Right lobe of liver (tissue), 6 donors: Measurements from ENCODE around the gene CACNA2D2. TPM values are rescaled to one million over a fixed set of nuclear protein-coding genes. Genes with fewer than 3 reads are reported as not detected.

Source experiments
- ATAC-seq, 4 donors: fragments of 200-7000 bp; cut with Tn5 transposase; one replicate each; pipeline ENCODE4 v1.9.1; 2020; ENCODE audit warnings: mild to moderate bottlenecking in 4 of 4, moderate library complexity in 4 of 4
- DNase-seq, 3 donors: peaks; one replicate each; pipeline ENCODE4 v3.0.0-alpha.2; 2020
- H3K27ac ChIP-seq, 3 donors: fragments of 200-600 bp; one replicate each; pipeline ENCODE4 v1.8.0; 2022
- H3K27me3 ChIP-seq, 2 donors: fragments of 200-600 bp; one replicate each; pipeline ENCODE4 v1.8.0; 2022
- H3K36me3 ChIP-seq, 4 donors: fragments of 200-600 bp; sonication (generic) in 1 of 4; one replicate each; pipeline versions ENCODE4 v1.5.1 to v1.8.0; 2017 to 2022; ENCODE audit warnings: control low read depth in 1 of 4
- H3K4me1 ChIP-seq, 4 donors: fragments of 200-600 bp; sonication (generic) in 1 of 4; one replicate each; pipeline versions ENCODE4 v1.5.1 to v1.8.0; 2017 to 2022; ENCODE audit warnings: control low read depth in 1 of 4
- H3K4me3 ChIP-seq, 3 donors: fragments of 200-600 bp; one replicate each; pipeline ENCODE4 v1.8.0; 2022
- H3K9me3 ChIP-seq, 4 donors: fragments of 200-600 bp; sonication (generic) in 1 of 4; one replicate each; pipeline versions ENCODE4 v1.5.1 to v1.8.0; 2017 to 2022; ENCODE audit warnings: control low read depth in 1 of 4
- POLR2A ChIP-seq: fragments of 450-650 bp; IDR thresholded peaks from one replicate; pipeline ENCODE4 v1.6.1; 2017; ENCODE audit warnings: antibody characterized with exemption, mild to moderate bottlenecking
- WGBS: methylation state at CpG from one replicate; pipeline ENCODE4 v1.1.6; 2018; ENCODE audit warnings: low coverage, low lambda C conversion rate; ENCODE audit not compliant: insufficient coverage; ENCODE audit errors: missing lambda C conversion rate; 5-methylcytosine and 5-hydroxymethylcytosine counted together
- intact Hi-C, 2 donors: fragments of 100-400 bp; cut with DNase I; formaldehyde crosslinking; loops; one replicate each; pipeline versions ENCODE4 v1.11.2 to v1.14.1; 2022
- total RNA-seq, 6 experiments: library from RNA; depleted of rRNA in 2 of 6; stranded (reverse); fragments of >200 nt in 2 of 6; fragmentation: NEBNext Ultra II Directional in 3 of 6; extraction: Animal tissue kit (Norgen Biotek cat#: 25700) in 3 of 6; gene quantifications; one replicate each; pipeline versions ENCODE4 v1.1.0 to v1.2.4, GENCODE V29; 2016 to 2023
- TF ChIP-seq, protein P1 (sequence below), 4 donors: fragments of 200-600 bp in 3 of 4; fragments of 450-650 bp in 1 of 4; IDR thresholded peaks; one replicate each; pipeline versions ENCODE4 v1.5.1 to v1.8.0; 2016 to 2022; ENCODE audit warnings: antibody characterized with exemption in 4 of 4, mild to moderate bottlenecking in 2 of 4
- donor health status: DM: no; HTN: yes; CAD: no.
- donor health status: DM: no; HTN: no; CAD: no.
- donor health status: DM: no; HTN: no; CAD: no.
- donor health status: DM: no; HTN: yes; CAD: no.
- donor health status: DM: no; HTN: yes; CAD: no.

The CACNA2D2 gene
- total RNA-seq, 6 experiments from 2014 or later: 0.06 to 0.39 (median 0.26) TPM; not detected in 1

DNA sequence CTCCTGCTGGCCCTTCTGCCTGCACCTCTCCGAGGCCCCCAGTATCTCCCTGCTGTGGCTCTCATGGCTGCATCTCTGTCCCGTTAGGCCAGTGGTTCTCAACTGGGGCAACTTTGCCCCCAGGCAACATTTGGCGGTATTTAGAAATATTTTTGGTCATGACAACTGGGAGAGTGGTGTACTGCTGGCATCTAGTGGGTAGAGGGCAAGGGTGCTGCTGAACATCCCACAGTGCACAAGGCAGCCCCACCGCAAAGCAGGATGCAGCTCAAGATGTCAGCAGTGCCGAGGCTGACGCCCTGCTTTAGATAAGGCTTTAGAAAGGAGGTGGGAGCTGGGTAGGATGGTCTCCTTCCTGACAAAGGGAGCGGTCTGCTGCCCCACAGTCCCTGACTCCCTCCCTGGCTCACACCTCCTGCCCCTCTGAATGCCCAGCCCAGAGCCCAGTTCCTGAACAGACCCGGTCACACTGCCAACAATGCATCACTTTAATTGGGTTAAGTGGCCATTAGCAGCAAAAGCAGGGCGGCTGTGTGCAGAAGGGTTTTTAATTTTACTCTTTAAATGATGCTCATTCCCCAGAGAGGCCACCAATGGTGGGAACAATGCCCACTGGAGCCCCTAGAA is 75.3 kb downstream of the CACNA2D2 start:
- no peaks in the 10 kb centered on the region for H3K9me3 ChIP-seq
- ATAC-seq: no peak

DNA sequence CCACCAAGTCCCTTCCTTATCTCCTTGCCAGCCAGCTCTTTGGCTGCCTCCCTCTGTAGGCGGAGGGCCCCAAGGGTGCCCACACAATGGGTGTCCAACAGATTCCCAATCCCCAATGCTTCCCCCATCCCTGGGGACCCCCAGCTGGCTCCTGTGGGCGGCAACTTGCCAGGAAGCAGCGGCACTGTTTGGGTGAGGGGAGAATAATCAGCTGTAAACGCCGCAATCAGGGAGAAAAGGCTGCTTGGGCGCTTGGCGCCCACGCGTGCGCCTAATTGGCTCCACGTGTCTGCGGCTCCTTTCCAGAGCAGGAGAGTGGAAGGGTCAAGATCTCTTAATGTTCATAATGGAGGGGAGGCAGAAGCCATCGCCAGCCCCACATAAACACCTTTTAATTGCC is 76.2 kb downstream of the CACNA2D2 start:
- no peak overlapping the region for H3K4me3 ChIP-seq
- H3K36me3 ChIP-seq: no peaks in the 10 kb centered on the region
- WGBS: 75% methylated on average over 4 of the region's 13 CpGs
- DNase-seq (no peak), ATAC-seq (no peak)
- TF ChIP-seq POLR2A: no peak
- TF ChIP-seq, protein P1, sequence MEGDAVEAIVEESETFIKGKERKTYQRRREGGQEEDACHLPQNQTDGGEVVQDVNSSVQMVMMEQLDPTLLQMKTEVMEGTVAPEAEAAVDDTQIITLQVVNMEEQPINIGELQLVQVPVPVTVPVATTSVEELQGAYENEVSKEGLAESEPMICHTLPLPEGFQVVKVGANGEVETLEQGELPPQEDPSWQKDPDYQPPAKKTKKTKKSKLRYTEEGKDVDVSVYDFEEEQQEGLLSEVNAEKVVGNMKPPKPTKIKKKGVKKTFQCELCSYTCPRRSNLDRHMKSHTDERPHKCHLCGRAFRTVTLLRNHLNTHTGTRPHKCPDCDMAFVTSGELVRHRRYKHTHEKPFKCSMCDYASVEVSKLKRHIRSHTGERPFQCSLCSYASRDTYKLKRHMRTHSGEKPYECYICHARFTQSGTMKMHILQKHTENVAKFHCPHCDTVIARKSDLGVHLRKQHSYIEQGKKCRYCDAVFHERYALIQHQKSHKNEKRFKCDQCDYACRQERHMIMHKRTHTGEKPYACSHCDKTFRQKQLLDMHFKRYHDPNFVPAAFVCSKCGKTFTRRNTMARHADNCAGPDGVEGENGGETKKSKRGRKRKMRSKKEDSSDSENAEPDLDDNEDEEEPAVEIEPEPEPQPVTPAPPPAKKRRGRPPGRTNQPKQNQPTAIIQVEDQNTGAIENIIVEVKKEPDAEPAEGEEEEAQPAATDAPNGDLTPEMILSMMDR (IDR thresholded peaks at IDR 0.05): no peak
- no peak overlapping the region for H3K27ac ChIP-seq
- intact Hi-C loops: no loop called here
- no peaks in the 10 kb centered on the region for H3K4me1 ChIP-seq
- H3K9me3 ChIP-seq: no peaks in the 10 kb centered on the region
- H3K27me3 ChIP-seq: no peaks in the 10 kb centered on the region

More for the DNA sequence above, 75.3 kb downstream of the CACNA2D2 start:
- intact Hi-C loops: no loop called here
- TF ChIP-seq, protein P1 (IDR thresholded peaks at IDR 0.05): no peak
- no peak for TF ChIP-seq POLR2A
- Histone ChIP-seq H3K4me3 (no peak overlapping the region), H3K4me1 (no peaks in the 10 kb centered on the region), H3K36me3 (peaks cover 0 to 1% (median 0%) of the 10 kb centered on the region in 4 donors), H3K27me3 (no peaks in the 10 kb centered on the region), H3K27ac (no peak overlapping the region)
- DNase-seq: no peak
- WGBS: 45% methylated on average over 5 of the region's 9 CpGs

DNA sequence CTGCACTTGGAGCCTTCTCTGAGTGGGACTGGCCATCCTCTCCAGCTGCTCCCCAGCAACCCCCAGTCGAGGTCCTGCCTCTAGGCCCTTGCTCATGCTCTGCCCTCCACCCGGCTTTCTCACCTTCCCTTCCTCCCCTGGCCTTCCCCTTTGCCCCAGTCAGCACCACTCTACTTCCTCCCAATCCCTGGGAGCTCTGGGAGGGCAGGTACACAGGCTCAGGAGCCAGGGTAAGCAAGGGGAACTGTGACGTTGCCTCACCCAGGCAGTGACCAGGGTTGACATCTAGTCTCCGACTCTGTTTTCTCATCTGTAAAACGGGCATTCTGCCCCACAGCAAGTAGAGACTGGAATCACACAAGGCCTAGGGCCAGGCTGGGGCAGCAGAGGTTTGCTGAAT is 77.5 kb downstream of the CACNA2D2 start:
- intact Hi-C loops: no loop called here
- TF ChIP-seq, protein P1 (IDR thresholded peaks at IDR 0.05): no peak
- TF ChIP-seq POLR2A: no peak
- Histone ChIP-seq H3K4me3 (no peak overlapping the region), H3K4me1 (no peaks in the 10 kb centered on the region), H3K27me3 (no peaks in the 10 kb centered on the region), H3K27ac (no peak overlapping the region), H3K36me3 (no peaks in the 10 kb centered on the region), H3K9me3 (no peaks in the 10 kb centered on the region)
- 72% methylated on average over 4 of the region's 5 CpGs for WGBS
- DNase-seq (no peak), ATAC-seq (no peak)

DNA sequence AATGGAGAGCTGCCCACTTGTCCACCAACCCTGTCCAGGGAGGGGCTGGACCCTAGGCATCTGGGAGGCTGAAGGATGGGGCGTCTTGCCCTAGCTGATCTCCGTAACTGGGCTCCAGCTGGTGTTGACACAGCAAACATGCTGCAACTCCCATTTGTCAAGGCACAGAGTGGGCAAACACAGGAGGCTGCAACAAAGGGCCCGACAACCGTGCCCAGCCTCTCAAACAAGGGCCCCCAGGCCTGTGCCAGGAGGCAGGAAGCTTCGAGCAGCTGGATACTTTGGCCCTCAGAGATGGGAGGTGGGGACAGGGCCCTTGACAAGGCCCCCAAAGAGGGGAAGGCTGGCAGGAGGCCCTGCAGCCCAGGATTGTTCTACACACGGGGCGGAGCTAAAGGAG is 79.9 kb downstream of the CACNA2D2 start:
- ATAC-seq (peak in 1 of 4 donors; percentile 13), DNase-seq (no peak)
- Histone ChIP-seq H3K27me3 (no peaks in the 10 kb centered on the region), H3K4me1 (no peaks in the 10 kb centered on the region), H3K4me3 (no peak overlapping the region), H3K27ac (no peak overlapping the region), H3K36me3 (no peaks in the 10 kb centered on the region), H3K9me3 (no peaks in the 10 kb centered on the region)
- WGBS: 85% methylated on average over 2 of the region's 7 CpGs
- intact Hi-C loops: no loop called here
- TF ChIP-seq, protein P1 (IDR thresholded peaks at IDR 0.05): no peak
- TF ChIP-seq POLR2A: no peak
